ENCODE results near the gene NPM3.

DNA sequence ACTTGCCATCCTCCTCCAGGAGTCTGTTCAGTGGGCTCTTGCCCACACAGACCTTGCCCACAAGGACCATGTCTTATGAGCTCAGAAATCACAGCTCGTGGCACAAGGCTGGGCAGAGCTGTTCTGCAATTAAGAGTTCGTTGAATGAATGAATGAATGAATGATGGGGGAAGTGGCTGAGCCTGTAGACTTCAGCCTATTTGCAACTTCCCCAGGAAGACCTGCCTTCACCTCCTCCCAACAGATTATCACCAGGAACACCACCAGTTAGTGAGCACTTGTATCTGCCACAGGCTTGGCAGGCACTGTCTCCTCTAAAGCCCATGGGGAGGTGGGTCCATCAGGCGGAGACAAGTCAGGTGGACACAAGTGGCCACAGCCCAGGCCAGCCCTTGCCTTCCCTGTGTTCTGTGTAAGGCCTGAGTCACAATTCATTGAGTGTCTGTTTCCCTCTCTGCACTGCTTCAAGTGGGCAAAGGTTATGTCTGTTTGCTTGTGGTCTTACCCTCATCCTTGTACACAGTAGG lies 5.6 kb downstream of the NPM3 start:
- TF ChIP-seq, protein P1, sequence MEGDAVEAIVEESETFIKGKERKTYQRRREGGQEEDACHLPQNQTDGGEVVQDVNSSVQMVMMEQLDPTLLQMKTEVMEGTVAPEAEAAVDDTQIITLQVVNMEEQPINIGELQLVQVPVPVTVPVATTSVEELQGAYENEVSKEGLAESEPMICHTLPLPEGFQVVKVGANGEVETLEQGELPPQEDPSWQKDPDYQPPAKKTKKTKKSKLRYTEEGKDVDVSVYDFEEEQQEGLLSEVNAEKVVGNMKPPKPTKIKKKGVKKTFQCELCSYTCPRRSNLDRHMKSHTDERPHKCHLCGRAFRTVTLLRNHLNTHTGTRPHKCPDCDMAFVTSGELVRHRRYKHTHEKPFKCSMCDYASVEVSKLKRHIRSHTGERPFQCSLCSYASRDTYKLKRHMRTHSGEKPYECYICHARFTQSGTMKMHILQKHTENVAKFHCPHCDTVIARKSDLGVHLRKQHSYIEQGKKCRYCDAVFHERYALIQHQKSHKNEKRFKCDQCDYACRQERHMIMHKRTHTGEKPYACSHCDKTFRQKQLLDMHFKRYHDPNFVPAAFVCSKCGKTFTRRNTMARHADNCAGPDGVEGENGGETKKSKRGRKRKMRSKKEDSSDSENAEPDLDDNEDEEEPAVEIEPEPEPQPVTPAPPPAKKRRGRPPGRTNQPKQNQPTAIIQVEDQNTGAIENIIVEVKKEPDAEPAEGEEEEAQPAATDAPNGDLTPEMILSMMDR (IDR thresholded peaks at IDR 0.05): no peak
- no peak for TF ChIP-seq POLR2A (IDR thresholded peaks at IDR 0.05)
